DMS 273 (cell line): ENCODE measurements around the gene NSUN2.

Experiments
- DNase-seq: peaks from one replicate; lab custom pipeline; 2025; ENCODE audit not compliant: unreplicated experiment; lab: John Stamatoyannopoulos, UW

NSUN2 gene

GRCh38 chr5:6606884-6607558, 25.8 kb downstream of the NSUN2 start:
- no peak for DNase-seq

GRCh38 chr5:6604946-6605345, 27.9 kb downstream of the NSUN2 start:
- no peak for DNase-seq

- no peak for DNase-seq
These were observed 28.5 kb downstream of the NSUN2 start for GRCh38 chr5:6604341-6604740.

GRCh38 chr5:6603643-6604042, 29.2 kb downstream of the NSUN2 start:
- DNase-seq, result no peak

- no peak for DNase-seq
These were observed 30.4 kb downstream of the NSUN2 start for GRCh38 chr5:6602441-6602840.

GRCh38 chr5:6601816-6602215, 31.0 kb downstream of the NSUN2 start:
- DNase-seq, result no peak

GRCh38 chr5:6601271-6601670, 31.6 kb downstream of the NSUN2 start:
- DNase-seq, result no peak

GRCh38 chr5:6599739-6600138, 33.1 kb downstream of the NSUN2 start:
- no peak for DNase-seq

- no peak for DNase-seq
These were observed 34.4 kb downstream of the NSUN2 start for GRCh38 chr5:6598351-6598900.

GRCh38 chr5:6597557-6597956, 35.3 kb downstream of the NSUN2 start:
- no peak for DNase-seq

- DNase-seq, result no peak
These were observed 36.5 kb downstream of the NSUN2 start for GRCh38 chr5:6596388-6596787.

- no peak for DNase-seq
These were observed 37.4 kb downstream of the NSUN2 start for GRCh38 chr5:6595405-6595804.

- DNase-seq, result no peak
These were observed 38.8 kb downstream of the NSUN2 start for GRCh38 chr5:6594066-6594465.

- no peak for DNase-seq
These were observed 39.5 kb downstream of the NSUN2 start for GRCh38 chr5:6593148-6594016.

GRCh38 chr5:6592601-6593000, 40.2 kb downstream of the NSUN2 start:
- DNase-seq, result no peak

GRCh38 chr5:6591671-6592288, 41.1 kb downstream of the NSUN2 start:
- DNase-seq, result no peak

- no peak for DNase-seq
These were observed 42.3 kb downstream of the NSUN2 start for GRCh38 chr5:6590581-6590980.

GRCh38 chr5:6587171-6587570, 45.7 kb downstream of the NSUN2 start:
- DNase-seq, result peak; percentile 26

- no peak for DNase-seq
These were observed 46.2 kb downstream of the NSUN2 start for GRCh38 chr5:6586647-6587042.

- no peak for DNase-seq
These were observed 46.8 kb downstream of the NSUN2 start for GRCh38 chr5:6585939-6586646.

GRCh38 chr5:6585168-6585567, 47.7 kb downstream of the NSUN2 start:
- DNase-seq, result no peak
